RPMI8226 (cell line): ENCODE data around the gene ITGB4.

Experiments
- DNase-seq: peaks from one replicate; pipeline ENCODE4 v3.0.0-alpha.2; 2015

ITGB4 gene

GRCh38 chr17:75733471-75733870, 12.2 kb downstream of the ITGB4 start:
- no peak for DNase-seq

GRCh38 chr17:75734674-75735294, 13.5 kb downstream of the ITGB4 start:
- DNase-seq, result no peak

- DNase-seq, result no peak
These were observed 15.0 kb downstream of the ITGB4 start for GRCh38 chr17:75736173-75736835.

- DNase-seq, result no peak
These were observed 16.1 kb downstream of the ITGB4 start for GRCh38 chr17:75737133-75737962.

GRCh38 chr17:75738218-75738802, 17.1 kb downstream of the ITGB4 start:
- peak; percentile 61 for DNase-seq

GRCh38 chr17:75739174-75739573, 17.9 kb downstream of the ITGB4 start:
- DNase-seq, result no peak

GRCh38 chr17:75739801-75740200, 18.5 kb downstream of the ITGB4 start:
- no peak for DNase-seq

- no peak for DNase-seq
These were observed 19.0 kb downstream of the ITGB4 start for GRCh38 chr17:75740215-75740614.

GRCh38 chr17:75740631-75741077, 19.4 kb downstream of the ITGB4 start:
- DNase-seq, result no peak

- DNase-seq, result no peak
These were observed 21.1 kb downstream of the ITGB4 start for GRCh38 chr17:75742337-75742736.

- DNase-seq, result no peak
These were observed 22.5 kb downstream of the ITGB4 start for GRCh38 chr17:75743625-75744206.

GRCh38 chr17:75748706-75749105, 27.4 kb downstream of the ITGB4 start:
- DNase-seq, result no peak

GRCh38 chr17:75749545-75750389, 28.5 kb downstream of the ITGB4 start:
- peak; percentile 82 for DNase-seq

- DNase-seq, result no peak
These were observed 29.6 kb downstream of the ITGB4 start for GRCh38 chr17:75750661-75751423.

- DNase-seq, result no peak
These were observed 30.6 kb downstream of the ITGB4 start for GRCh38 chr17:75751676-75752404.

GRCh38 chr17:75752405-75752709, 31.1 kb downstream of the ITGB4 start:
- DNase-seq, result no peak

GRCh38 chr17:75752802-75753513, 31.7 kb downstream of the ITGB4 start:
- DNase-seq, result peak; percentile 71

- peak; percentile 86 for DNase-seq
These were observed 32.5 kb downstream of the ITGB4 start for GRCh38 chr17:75753514-75754377.
